ENCODE results near the gene MIGA2. TPM values are rescaled to one million over a fixed set of nuclear protein-coding genes. Genes with fewer than 3 reads are reported as not detected.

Gene MIGA2
- total RNA-seq, 4 donors from 2014 or later, result 25.3 to 56.7 (median 34.2) TPM

DNA sequence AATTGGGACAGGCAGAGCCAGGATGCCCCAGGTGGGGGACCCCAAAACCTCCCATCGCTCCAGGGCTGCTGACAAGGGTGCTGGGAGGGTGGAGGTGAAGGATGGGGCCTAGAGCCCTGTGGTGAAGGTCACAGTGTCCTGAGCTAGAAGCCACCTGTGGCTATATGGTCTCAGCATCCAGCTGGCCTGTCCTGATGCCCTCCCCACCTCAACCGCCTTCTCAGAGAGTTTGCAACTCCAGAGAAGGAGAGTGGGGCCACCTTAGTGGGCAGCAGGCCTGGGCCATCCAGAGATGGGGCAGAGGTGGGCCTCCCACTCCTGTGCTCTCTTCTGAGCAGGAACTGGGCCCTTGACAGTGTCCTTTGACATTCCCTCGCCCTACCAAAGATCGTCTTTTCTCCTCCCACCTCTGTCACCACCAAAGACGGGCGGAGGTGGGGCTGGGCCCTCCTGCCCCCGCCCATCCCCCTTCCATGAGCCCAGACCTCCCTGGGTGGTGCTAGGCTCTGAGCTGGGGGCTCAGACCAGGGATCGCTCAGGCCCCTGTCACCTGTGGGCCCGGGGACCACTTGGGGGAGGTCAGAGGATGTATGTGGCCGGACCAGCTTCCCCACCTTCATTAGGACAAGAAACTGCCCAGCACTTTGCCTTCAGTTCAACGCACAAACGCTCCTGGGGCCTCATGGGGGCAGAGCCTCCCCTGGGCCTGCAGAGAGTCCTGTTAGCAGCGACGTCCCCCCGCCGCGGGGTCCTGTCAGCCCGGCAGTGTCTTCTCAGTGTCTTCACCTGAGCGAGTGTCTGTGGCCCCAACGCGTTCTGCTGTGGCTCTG is 34.5 kb downstream of the MIGA2 start:
- whole genome bisulfite sequencing, 2 donors, result 69 to 71% methylated on average over 16 to 20 of the region's 21 CpGs
- Histone ChIP-seq H3K27ac (no peak overlapping the region), H3K27me3 (no peaks in the 10 kb centered on the region), H3K4me3 (no peak overlapping the region), H3K4me1 (no peaks in the 10 kb centered on the region), H3K36me3 (peaks cover 0 to 57% (median 3%) of the 10 kb centered on the region in 3 donors), H3K9me3 (no peaks in the 10 kb centered on the region)
- no peak for TF ChIP-seq POLR2A (IDR thresholded peaks at IDR 0.05)
- no peak for TF ChIP-seq EP300 (IDR thresholded peaks at IDR 0.05)
- TF ChIP-seq, protein P1, sequence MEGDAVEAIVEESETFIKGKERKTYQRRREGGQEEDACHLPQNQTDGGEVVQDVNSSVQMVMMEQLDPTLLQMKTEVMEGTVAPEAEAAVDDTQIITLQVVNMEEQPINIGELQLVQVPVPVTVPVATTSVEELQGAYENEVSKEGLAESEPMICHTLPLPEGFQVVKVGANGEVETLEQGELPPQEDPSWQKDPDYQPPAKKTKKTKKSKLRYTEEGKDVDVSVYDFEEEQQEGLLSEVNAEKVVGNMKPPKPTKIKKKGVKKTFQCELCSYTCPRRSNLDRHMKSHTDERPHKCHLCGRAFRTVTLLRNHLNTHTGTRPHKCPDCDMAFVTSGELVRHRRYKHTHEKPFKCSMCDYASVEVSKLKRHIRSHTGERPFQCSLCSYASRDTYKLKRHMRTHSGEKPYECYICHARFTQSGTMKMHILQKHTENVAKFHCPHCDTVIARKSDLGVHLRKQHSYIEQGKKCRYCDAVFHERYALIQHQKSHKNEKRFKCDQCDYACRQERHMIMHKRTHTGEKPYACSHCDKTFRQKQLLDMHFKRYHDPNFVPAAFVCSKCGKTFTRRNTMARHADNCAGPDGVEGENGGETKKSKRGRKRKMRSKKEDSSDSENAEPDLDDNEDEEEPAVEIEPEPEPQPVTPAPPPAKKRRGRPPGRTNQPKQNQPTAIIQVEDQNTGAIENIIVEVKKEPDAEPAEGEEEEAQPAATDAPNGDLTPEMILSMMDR (IDR thresholded peaks at IDR 0.05), result no peak
- DNase-seq (ENCODE audit: low spot score in 2 of 2), result no peak

DNA sequence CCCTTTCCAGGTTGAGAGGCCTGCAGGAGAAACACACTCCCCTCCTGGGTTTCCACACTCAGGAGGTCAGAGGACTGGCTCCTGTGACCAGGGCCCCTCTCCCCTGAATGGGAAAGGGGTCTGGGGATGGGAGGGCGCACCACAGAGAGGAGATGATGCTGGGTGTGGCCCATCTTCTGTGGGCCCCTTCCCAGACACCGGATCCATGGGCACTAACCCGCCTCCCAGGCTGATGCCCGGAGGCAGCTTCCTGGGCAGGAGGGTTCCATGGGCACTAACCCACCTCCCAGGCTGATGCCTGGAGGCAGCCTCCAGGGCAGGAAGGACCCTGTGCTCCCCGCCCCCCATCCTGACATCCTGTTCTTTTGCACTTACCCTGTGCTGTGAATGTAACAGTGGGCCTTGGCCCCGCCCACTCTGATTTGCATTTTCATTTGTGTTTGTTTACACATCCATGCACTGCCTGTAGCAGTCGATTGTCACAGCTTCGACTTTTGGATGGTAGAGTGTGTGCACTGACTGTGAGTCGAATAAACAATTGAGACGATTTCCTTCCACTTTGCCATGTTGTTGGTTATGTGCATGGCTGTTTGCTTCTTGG is 35.2 kb downstream of the MIGA2 start:
- Histone ChIP-seq H3K4me3 (no peak overlapping the region), H3K36me3 (peaks cover 0 to 52% (median 0%) of the 10 kb centered on the region in 3 donors), H3K4me1 (no peaks in the 10 kb centered on the region), H3K27me3 (no peaks in the 10 kb centered on the region), H3K9me3 (no peaks in the 10 kb centered on the region), H3K27ac (no peak overlapping the region)
- TF ChIP-seq, protein P1 (IDR thresholded peaks at IDR 0.05), result no peak
- TF ChIP-seq POLR2A (IDR thresholded peaks at IDR 0.05) (no peak), EP300 (IDR thresholded peaks at IDR 0.05) (no peak)
- no peak for DNase-seq (ENCODE audit: low spot score in 2 of 2)
- 59 to 64% methylated on average over 7 to 9 of the region's 10 CpGs for WGBS, 2 donors

DNA sequence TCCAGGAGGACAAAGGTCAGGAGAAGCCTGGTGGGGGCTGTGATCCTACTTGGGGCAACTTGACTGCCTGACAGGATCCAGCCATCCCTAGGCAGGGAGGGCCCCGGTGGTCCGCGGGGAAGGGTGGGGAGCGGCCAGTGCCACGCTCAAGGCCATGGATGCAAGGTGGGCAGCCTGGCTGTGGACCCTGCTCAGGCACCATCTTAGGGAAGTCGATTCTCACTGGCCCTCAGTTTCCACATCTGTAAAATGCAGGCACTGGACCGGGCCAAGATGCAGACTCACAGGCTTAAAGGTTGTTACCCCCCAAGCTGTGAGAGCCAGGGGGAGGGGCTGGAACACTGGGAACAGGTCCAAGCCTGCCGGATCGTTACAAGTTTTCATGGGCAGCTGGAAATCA is 35.7 kb downstream of the MIGA2 start:
- Histone ChIP-seq H3K9me3 (no peaks in the 10 kb centered on the region), H3K36me3 (peaks cover 0 to 47% (median 0%) of the 10 kb centered on the region in 3 donors), H3K4me3 (no peak overlapping the region), H3K4me1 (no peaks in the 10 kb centered on the region), H3K27me3 (no peaks in the 10 kb centered on the region), H3K27ac (no peak overlapping the region)
- no peak for DNase-seq (ENCODE audit: low spot score in 2 of 2)
- TF ChIP-seq, protein P1 (IDR thresholded peaks at IDR 0.05), result no peak
- TF ChIP-seq EP300 (IDR thresholded peaks at IDR 0.05), result no peak
- no peak for TF ChIP-seq POLR2A (IDR thresholded peaks at IDR 0.05)
- WGBS, 2 donors, result 56 to 68% methylated on average over 8 to 9 of the region's 9 CpGs

DNA sequence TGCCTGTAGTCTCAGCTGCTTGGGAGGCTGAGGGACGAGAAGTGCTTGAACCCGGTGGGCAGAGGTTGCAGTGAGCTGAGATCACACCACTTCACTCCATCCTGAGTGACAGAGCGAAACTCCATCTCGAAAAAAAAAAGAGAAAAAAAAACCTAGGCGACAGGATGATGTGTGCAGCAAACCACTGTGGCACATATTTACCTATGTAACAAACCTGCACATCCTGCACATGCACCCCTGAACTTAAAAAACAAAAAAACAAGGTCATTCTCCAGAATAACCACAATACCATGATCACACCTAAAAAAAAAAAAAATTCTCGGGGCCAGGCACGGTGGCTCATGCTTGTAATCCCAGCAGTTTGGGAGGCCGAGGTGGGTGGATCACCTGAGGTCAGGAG is 37.0 kb downstream of the MIGA2 start:
- H3K27me3 ChIP-seq, result no peaks in the 10 kb centered on the region
- no peaks in the 10 kb centered on the region for H3K4me1 ChIP-seq
- no peak overlapping the region for H3K4me3 ChIP-seq
- WGBS, 2 donors, result 85 to 89% methylated on average over 8 of the region's 8 CpGs
- H3K36me3 ChIP-seq, result peaks cover 0 to 34% (median 0%) of the 10 kb centered on the region in 3 donors
- DNase-seq (ENCODE audit: low spot score in 2 of 2), result no peak
- TF ChIP-seq, protein P1 (IDR thresholded peaks at IDR 0.05), result no peak
- TF ChIP-seq EP300 (IDR thresholded peaks at IDR 0.05), result no peak
- TF ChIP-seq POLR2A (IDR thresholded peaks at IDR 0.05), result no peak
- H3K9me3 ChIP-seq, result no peaks in the 10 kb centered on the region
- no peak overlapping the region for H3K27ac ChIP-seq

DNA sequence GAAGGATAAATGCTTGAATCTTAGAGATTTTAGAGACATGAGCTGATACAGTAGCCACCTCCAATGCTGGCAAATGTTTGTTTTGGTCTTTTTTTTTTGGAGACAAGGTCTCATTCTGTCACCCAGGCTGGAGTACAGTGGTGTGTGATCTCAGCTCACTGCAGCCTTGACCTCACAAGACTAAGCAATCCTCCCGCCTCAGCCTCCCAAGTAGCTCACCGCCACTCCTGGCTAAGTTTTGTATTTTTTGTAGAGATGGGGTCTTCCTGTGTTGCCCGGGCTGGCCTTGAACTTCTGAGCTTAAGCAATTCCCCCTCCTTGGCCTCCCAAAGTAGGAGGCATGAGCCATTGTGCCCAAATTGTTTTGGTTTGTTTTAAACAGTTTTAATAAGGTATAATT is 37.7 kb downstream of the MIGA2 start:
- no peaks in the 10 kb centered on the region for H3K4me1 ChIP-seq
- H3K4me3 ChIP-seq, result no peak overlapping the region
- H3K27me3 ChIP-seq, result no peaks in the 10 kb centered on the region
- WGBS, 2 donors, result 78 to 83% methylated on average over 3 of the region's 3 CpGs
- TF ChIP-seq EP300 (IDR thresholded peaks at IDR 0.05), result no peak
- TF ChIP-seq, protein P1 (IDR thresholded peaks at IDR 0.05), result no peak
- TF ChIP-seq POLR2A (IDR thresholded peaks at IDR 0.05), result no peak
- H3K27ac ChIP-seq, result no peak overlapping the region
- no peaks in the 10 kb centered on the region for H3K9me3 ChIP-seq
- DNase-seq (ENCODE audit: low spot score in 2 of 2), result no peak
- peaks cover 0 to 27% (median 0%) of the 10 kb centered on the region in 3 donors for H3K36me3 ChIP-seq

Data from tibial nerve (tissue), 4 donors.